Stimulated activated CD4-positive, alpha-beta T cell treated with anti-CD3 and anti-CD28 coated beads, Interleukin-4, amount 100 ng/mL, for 4 hours (primary cell): ENCODE results near the gene PCDHGC3.

Source experiments
- DNase-seq, 2 experiments: peaks; one replicate each; pipeline ENCODE4 v3.0.0-alpha.2; 2020

Gene PCDHGC3

DNA sequence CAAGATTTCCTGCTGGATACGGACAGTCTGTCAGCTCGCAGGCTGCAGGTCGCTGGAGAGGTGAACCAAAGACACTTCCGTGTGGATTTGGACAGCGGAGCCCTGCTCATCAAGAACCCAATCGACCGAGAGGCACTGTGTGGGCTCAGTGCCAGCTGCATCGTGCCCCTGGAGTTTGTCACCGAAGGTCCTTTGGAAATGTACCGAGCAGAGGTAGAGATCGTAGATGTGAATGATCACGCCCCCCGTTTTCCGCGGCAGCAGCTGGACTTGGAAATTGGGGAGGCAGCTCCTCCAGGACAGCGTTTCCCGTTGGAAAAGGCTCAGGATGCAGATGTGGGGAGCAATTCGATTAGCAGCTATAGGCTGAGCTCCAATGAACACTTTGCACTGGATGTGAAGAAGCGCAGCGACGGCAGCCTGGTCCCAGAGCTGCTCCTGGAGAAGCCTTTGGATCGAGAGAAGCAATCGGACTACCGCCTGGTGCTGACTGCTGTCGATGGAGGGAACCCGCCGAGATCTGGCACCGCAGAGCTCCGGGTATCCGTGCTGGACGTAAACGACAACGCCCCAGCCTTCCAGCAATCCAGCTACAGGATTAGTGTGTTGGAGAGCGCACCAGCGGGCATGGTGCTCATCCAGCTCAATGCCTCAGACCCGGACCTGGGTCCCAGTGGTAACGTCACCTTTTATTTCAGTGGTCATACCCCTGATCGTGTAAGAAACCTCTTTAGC lies 9.7 kb downstream of the PCDHGC3 start:
- DNase-seq: no peak

DNA sequence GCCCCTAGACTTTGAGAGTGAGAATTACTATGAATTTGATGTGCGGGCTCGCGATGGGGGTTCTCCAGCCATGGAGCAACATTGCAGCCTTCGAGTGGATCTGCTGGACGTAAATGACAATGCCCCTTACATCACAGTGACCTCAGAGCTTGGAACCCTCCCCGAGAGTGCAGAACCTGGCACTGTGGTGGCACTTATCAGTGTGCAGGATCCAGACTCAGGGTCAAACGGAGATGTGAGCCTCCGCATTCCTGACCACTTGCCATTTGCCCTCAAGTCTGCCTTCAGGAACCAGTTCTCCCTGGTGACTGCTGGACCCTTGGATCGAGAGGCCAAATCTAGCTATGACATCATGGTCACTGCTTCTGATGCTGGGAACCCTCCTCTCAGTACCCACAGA lies 10.3 kb downstream of the PCDHGC3 start:
- no peak for DNase-seq

DNA sequence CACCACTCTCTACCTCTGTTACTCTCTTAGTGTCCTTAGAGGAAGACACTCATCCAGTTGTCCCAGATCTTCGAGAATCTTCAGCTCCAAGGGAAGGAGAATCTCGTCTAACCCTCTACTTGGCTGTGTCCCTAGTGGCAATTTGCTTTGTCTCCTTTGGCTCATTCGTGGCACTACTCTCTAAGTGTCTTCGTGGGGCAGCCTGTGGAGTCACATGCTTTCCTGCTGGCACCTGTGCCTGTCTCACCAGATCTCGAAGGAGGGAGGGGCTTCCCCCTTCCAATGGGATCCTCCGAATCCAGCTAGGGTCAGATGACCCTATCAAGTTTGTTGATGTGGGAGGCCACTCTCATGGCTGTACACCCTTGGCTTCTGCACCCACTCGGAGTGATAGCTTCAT lies 11.4 kb downstream of the PCDHGC3 start:
- no peak for DNase-seq

DNA sequence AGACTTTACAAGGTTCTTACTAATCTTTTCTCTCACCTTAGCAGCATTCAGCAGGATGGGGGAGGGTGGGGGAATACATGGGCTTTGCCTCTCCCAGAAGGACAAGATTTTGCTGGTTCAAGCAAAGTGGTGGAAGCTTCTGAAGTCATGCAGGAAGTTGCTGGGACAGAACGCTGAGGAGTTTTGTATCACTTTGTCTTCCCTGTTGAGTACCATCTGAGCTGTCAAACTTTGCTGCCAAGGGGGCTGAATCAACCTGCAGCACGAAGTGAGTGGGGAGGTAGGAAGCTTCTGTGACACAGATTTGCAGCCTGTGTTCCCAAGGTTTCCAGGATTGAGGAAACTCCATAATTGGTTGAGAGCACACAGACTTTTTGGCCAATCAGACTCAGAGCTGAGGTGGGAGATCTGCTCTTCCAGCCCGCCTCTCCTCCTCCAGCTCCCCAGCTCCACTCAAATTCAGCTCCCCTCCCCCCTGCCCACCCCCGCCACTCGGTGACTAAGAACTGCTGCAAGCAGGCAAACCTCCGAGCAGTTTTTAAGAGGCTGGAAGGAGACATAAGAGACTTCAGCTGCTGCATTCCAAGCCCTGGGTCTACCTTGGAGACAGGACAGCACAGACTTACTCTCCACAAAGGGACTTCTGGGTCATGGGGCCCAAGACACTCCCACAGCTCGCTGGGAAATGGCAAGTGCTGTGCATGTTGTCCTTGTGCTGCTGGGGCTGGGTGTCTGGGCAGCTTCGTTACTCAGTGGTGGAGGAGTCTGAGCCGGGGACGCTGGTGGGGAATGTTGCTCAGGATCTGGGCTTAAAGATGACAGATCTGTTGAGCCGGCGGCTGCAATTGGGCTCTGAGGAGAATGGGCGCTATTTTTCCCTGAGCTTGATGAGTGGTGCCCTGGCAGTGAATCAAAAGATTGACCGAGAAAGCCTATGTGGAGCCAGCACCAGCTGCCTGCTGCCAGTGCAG lies 13.1 kb downstream of the PCDHGC3 start, which contains the start of gene PCDHGC5:
Gene PCDHGC5, plus strand, starts transcription at position 491 of the 971 bp plus-strand sequence. Its CDS starts 160 bp downstream, at position 651.
- no peak for DNase-seq

DNA sequence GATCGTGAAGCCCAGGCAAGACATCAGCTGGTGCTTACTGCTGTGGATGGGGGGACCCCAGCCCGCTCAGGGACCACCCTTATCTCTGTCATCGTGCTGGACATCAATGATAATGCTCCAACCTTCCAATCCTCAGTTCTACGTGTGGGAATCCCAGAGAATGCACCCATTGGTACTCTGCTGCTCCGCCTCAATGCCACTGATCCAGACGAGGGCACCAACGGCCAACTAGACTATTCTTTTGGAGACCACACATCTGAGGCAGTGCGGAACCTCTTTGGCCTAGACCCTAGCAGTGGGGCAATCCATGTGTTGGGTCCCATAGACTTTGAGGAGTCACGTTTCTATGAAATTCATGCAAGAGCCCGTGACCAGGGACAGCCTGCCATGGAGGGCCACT lies 14.1 kb downstream of the PCDHGC3 start:
- DNase-seq: no peak

DNA sequence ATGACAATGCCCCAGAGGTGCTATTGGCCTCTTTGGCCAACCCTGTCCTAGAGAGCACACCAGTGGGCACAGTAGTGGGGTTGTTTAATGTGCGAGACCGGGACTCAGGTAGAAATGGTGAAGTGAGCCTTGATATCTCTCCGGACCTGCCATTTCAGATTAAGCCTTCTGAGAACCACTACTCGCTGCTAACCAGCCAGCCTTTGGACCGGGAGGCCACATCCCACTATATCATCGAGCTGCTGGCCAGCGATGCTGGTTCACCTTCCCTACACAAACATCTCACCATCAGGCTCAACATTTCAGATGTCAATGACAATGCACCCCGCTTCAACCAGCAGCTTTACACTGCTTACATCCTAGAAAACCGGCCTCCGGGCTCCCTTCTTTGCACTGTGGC lies 14.5 kb downstream of the PCDHGC3 start:
- DNase-seq: no peak

DNA sequence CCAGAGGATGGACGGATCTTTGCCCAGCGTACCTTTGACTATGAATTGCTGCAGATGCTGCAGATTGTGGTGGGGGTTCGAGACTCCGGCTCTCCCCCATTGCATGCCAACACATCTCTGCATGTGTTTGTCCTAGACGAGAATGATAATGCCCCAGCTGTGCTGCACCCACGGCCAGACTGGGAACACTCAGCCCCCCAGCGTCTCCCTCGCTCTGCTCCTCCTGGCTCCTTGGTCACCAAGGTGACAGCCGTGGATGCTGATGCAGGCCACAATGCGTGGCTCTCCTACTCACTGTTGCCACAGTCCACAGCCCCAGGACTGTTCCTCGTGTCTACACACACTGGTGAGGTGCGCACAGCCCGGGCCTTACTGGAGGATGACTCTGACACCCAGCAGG lies 15.0 kb downstream of the PCDHGC3 start:
- DNase-seq: no peak

DNA sequence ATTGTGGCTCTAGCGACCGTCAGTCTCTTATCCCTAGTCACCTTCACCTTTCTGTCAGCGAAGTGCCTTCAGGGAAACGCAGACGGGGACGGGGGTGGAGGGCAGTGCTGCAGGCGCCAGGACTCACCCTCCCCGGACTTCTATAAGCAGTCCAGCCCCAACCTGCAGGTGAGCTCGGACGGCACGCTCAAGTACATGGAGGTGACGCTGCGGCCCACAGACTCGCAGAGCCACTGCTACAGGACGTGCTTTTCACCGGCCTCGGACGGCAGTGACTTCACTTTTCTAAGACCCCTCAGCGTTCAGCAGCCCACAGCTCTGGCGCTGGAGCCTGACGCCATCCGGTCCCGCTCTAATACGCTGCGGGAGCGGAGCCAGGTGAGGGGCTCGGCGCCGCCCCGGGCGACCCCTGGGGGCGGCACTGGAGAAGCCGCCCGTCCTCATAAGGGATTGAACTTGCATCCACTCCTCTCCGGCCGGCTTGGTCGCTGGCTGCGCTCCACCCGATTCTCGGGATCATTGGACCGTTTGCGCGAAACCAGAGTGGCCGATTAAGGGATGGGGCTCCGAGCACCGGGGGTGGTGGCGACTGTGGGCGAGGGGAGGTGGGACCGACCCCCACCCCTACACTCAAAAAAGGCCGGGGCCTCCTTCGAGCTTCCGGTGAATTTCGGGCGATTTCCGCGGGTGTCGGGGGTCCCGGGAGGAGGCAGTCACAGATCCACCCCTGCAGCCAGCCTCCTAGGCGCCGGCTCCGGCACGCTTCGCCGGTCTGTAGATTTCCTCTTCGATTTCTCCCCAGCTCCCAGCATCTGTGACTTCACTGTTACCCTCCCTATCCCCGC lies 15.8 kb downstream of the PCDHGC3 start:
- no peak for DNase-seq

DNA sequence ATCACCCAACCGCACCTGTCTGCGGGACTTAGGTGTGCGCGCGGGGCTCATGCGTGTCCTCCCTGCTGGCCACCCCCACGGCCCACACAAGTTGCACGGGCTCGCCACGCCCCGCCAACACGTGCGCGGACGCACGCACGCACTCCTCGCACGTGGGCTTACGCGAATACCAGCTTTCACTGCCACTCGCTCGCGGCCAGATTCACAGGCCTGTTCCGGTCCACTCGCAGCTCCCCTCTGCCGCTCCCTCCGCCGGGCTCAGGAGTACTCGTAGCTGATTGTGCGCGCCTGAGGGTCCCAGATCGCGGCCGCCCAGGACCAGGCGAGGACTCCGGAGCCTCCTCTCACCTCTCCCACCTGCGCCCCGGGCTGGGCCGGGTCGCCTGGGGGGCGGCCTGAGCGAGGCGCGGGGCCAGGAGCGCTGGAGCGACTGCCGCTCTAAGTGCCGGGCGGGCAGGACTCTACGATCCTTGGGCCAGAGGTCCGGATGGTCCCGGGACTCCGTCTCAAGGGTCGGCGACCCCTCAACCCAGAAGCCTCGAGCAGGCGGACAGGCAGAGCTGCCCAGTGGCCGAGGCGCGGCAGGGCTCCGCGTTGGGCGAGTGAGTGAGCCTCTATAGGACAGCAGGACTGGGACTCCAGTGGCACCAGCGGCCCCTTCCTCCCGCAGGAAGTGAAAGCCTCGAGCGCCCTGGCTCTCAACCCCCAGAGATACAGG lies 16.6 kb downstream of the PCDHGC3 start:
- DNase-seq: peak; percentile 20 to 61

DNA sequence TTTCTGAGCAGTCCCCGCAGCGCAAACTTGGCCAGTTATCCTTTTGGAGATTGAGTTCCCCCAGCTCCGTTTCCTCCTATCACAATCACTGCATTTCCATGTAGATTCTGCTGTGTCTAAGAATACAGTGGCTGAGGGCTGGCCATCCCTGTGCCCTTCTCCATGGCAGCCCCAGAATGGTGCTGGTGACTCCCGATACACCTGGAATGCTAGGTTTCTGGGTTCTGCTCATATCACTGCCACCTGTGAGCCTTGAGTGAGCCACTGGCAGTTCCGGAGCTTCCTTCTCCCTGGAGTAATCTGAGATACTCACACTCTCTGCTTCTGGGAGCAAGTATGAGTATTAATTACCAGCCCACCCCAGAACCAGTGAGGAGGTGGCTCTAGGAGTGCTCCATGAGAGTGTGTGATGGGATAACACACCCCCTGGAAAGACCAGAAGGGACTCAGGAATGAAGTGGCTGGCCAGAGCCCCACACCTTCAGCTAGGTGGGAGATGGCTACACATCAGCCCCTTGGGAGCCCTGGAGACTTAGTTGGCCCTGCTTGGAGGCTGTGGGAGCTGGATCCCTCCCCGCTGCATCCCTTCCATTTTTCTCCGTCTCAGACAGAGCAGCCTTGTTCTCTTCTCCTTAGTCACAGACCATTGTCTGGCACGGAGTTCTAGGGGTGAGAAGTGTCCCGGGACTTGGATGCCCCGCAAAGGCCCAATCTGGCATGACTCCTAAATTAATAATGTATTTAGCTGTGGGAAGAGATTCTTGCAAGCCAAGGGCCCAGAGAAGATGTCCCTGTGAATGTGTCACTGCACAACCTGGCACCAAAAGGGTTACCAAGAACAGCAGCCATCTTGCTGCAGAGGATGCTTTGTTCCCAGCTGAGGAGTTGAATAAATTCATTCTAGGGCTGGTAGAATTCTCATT lies 18.0 kb downstream of the PCDHGC3 start:
- no peak for DNase-seq

DNA sequence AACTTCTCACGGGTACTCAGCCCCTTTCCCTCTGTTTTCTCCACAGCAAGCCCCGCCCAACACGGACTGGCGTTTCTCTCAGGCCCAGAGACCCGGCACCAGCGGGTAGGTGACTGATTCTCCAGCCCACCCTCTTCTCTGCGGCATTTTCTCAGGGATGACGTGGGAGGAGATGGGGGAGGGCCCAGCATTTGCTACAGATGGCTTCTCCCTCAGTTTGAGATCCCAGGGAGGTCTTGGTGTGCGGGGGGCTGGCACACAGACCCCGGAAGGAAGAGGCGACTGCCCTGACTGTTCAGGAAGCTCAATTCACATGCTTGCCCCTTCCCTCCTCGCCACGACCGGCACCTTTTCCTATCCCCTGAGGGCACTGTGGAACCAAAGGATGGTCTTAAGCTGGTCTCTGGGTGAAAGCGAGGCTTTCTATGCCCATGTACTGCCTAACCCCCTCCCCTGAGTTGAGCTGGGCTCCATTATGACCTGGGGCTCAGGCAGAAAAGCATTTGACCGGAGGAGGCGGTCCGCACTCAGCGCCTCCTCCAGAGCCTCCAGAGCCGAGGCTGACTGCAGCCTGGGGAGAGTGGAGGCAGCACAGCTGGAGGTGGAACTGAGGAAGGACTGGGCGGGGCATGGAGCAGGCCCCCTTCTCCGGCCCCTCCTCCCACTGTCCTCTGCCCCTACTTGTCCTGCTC lies 19.1 kb downstream of the PCDHGC3 start:
- DNase-seq: no peak

DNA sequence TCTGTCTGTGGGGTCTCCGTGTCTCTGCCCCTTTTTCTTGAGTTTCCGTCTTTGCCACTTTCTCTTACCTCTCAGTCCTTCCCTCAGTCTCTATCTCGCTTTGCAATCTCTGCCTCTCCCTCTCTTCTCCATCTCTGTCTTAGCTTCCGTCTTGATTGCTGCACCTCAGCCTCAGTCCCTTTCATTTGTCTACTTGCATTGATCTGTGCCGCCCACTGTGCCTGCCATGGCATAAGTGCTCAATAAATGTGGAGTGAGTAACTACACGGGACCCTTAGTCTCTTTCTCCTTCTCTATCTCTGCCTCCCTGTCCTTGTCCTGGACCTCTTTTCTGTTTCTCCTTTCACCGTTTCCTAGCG lies 19.7 kb downstream of the PCDHGC3 start:
- DNase-seq: no peak

DNA sequence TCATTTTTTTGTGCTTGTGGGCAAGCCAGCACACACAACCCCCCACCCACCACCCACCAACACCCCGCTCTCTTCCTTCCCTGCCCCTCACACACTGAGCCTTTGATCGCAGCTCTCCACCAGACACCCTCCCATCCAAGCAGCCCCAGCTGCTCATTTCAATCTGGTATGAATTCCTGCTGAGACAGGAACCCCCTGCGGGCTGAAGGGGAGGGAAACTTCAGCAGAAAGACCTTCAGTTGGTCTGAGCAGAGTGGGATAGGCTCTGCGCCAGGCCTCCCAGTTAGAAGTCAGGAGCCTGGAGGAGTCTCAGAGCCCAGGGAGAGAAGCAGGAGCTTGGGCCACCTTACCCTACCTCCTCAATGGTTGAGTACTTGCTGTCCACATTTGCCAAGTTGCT lies 20.3 kb downstream of the PCDHGC3 start:
- no peak for DNase-seq

DNA sequence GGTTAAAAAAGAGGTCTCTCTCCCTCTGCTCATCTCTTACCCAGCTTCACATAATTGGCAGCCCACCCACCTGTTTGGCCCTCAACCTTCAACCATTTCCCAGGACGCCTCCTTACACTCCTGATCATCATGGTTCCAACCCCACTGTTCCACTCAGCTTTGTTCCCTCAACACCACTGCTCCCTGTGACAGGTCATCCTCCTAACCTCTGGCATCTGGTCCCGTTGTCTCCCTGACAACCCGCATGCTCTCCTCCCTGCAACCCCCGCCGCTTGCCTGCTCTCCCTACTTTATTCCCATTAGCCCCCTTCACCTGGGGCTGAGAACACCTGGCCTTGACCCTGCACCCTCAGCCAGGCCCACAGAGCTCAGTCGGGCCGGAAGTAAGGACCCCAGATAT lies 26.0 kb downstream of the PCDHGC3 start:
- no peak for DNase-seq

DNA sequence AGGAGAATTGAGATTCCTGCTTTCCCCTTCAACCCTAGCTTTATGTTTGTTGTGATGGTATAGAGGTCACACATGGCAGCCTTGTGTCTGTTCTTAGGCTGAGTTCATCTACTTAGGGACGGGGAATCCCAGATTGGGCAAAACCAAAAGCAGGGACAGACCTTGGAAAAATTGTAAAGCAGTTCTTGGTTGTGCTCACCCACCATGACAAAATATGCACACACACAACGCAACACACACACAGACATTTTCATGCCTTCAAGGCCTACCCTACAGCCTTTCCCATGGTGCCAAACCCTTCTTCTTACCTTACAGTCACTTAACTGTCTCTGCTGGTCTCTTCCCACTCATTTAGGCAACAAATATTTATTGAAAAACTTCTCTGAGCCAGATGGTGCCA lies 27.9 kb downstream of the PCDHGC3 start:
- DNase-seq: no peak

DNA sequence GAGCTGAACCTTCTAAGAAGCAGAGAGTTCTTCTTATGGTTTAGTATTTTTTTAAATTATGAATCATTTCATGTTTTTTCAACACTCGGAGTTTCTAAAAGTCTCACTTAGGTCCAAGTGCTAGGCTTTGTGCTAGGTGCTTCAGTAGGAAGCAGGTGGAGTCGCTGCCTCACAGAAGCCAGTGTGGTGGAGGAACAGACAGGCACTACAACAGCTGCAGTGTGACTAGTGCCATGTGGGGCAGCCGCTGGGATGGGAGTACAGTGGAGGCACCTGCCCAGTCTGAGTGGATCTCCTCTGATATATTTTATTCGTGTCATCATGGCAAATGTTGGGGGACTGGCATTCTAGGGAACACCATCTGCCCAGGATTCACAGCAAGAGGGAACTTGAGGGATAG lies 28.4 kb downstream of the PCDHGC3 start:
- DNase-seq: no peak

DNA sequence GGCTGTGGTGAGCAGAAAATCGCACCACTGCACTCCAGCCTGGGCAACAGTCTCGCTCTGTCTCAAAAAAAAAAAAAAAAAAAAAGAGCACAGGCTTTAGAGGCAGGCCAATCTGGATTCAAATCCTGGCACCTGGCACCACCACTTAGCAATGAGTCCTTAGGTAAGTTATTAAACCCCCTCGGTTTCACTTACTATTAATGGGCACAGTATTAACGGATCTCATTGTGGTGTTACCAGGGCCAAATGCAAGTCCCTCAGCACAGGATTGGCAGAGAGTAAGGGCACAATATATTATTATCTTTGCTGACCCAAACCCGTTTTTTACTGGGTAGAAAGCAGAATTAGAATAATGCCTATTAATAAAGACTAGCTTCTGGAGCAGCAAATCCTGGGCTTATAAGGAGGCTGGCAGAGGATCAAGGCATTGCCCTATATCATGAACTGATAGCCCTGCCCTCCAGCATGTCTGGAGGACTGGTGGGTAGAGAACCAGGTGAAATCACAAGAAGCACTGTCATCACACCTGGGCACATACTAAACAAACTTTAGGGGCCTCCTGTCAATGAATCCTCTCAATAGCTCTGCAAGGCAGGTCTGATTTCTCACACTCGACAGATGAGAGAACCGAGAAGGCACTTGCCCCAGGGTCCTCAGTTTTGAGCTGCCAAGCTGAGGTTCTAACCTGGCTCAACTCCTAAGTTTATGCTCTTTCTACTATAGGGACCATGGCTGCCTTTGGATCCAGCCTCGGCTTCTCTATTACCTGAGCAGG lies 30.8 kb downstream of the PCDHGC3 start:
- no peak for DNase-seq

DNA sequence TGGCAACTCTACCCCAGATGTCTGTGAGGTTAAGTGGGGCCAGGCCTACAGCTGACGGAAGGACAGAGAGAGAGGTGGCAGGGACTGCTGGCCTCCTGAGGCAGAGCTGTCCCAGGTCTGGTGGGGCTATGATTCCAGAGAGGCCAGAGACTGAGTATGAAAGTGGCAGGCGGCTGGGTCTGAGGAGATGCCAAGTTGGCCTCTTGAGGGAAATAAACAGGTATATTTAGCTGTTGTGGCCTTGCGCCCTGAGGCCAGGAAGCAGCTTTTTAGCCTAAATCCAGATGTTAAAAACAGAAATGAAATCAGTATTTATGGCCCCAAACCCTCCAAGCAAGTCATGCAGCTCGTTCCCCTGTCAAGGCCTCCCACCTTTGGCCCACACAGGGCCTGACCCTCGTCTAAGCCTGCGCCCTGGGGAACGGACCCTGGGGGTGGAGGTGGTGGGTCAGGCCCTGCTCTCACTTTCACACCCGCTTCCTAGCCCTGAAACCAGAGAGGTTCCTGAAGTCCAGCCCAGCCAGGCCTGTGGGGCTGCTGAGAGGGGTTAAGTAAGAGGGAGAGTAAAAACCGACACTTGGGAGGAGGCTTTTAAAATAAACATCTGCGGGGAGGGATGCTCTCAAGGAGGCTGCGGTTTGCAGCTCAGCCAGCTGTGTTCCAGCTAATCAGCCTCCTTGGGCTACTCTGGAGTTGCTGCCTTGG lies 31.8 kb downstream of the PCDHGC3 start:
- DNase-seq: no peak

DNA sequence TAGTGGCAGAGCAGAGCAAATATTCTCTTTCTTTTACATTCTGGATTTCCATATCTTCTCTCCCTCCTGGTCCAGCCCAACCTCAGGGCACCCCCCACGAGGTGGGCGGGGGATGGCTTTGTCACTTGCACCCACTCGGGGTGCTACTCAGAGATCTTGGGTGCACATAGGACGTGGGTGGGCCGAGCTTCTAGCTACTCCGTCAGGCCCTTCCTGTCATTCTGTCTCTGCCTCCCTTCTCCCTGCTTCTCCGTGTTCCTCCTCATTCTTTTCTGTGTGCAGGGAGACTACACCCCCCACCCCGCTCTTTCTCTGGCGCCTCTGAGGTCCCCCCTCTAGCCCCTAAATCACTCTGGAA lies 32.7 kb downstream of the PCDHGC3 start:
- DNase-seq: no peak
